Measurements from ENCODE around the gene USP6NL. TPM values are rescaled to one million over a fixed set of nuclear protein-coding genes. Genes with fewer than 3 reads are reported as not detected.
"Not testable (repeated sequence)": the region's sequence is repeated elsewhere in the genome, so short reads cannot be mapped to it uniquely, and the experiment has no call there.

The USP6NL gene
- total RNA-seq, 4 donors from 2014 or later: 13.9 to 17.1 (median 15.8) TPM

DNA sequence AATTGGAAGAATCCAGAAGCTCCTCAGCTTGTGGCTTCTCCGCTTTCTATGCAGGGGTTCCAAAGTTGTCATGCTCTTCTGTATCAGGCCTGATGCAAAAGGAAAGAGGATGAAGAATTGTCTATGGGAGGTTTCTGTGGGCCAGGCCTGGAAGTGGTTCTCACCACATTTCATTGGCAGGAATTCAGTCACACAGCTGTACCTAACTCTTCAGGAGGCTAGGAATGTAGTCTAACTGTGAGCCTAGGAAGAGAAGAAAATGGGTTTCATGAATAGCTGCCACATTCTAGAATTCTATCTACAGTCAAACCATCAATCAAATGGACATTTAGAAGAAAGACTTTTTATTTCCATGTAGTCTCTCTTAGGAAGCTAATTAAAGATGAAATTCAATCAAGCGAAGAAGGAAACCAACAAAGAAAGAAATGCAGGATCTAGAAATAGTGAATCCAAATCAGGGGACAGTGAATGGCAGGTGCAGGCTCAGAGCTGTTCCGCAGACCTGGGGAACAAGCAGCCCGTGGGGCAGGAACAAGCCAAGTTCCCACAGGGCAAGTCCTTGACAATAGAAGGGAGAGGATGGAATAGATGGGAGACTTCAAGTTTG, 25.4 kb upstream of the USP6NL start:
- TF ChIP-seq, protein P1, sequence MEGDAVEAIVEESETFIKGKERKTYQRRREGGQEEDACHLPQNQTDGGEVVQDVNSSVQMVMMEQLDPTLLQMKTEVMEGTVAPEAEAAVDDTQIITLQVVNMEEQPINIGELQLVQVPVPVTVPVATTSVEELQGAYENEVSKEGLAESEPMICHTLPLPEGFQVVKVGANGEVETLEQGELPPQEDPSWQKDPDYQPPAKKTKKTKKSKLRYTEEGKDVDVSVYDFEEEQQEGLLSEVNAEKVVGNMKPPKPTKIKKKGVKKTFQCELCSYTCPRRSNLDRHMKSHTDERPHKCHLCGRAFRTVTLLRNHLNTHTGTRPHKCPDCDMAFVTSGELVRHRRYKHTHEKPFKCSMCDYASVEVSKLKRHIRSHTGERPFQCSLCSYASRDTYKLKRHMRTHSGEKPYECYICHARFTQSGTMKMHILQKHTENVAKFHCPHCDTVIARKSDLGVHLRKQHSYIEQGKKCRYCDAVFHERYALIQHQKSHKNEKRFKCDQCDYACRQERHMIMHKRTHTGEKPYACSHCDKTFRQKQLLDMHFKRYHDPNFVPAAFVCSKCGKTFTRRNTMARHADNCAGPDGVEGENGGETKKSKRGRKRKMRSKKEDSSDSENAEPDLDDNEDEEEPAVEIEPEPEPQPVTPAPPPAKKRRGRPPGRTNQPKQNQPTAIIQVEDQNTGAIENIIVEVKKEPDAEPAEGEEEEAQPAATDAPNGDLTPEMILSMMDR (IDR thresholded peaks at IDR 0.05): no peak
- DNase-seq (ENCODE audit: low spot score) (no peak), ATAC-seq (ENCODE audit: low FRiP score) (no peak)

DNA sequence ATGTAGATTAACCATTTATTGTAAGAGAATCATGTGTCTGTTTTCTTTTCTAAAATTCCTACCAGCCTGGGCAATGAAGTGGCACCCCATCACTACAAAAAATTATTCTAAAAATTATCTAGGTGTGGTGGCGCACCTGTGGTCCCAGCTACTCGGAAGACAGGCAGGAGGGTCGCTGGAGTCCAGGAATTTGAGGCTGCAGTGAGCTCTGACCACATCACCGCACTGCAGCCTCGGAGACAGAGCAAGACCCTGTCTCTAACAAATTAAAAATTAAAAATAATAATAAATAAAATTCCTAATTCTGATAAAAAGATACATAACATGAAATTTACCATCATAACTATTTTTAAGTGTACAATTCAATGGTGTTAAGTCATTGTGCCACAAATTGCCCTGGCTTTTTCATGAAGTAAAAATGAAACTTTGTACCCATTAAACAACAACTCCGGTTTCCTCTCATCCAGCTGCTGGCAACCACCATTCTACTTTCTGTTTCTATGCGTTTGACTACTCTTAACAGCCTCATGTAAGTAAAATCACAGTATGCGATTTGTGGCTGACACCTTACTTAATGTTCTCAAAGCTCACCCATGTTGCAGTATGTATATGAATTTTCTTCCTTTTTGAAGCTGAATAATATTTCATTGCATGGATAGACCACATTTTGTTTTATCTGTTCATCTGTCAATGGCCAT, 20.6 kb upstream of the USP6NL start:
- ATAC-seq (ENCODE audit: low FRiP score) (no peak), DNase-seq (ENCODE audit: low spot score) (no peak)
- TF ChIP-seq, protein P1 (IDR thresholded peaks at IDR 0.05): no peak

DNA sequence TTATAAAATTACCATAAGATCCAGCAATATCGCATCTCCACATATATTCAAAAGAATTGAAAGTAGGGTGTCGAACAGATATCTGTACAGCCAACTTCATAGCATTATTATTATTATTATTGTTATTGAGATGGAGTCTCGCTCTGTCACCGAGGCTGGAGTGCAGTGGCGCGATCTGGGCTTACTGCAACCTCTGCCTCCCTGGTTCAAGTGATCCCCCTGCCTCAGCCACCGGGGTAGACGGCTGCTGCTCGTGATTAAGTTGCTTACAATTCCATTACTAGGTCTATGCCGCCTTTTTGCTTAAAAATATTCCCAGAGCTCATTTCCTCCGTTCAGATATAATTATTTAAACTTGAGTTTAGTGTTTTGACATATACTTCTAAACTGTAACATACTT, 19.8 kb upstream of the USP6NL start:
- DNase-seq (ENCODE audit: low spot score): no peak
- ATAC-seq (ENCODE audit: low FRiP score): no peak
- TF ChIP-seq, protein P1 (IDR thresholded peaks at IDR 0.05): no peak

DNA sequence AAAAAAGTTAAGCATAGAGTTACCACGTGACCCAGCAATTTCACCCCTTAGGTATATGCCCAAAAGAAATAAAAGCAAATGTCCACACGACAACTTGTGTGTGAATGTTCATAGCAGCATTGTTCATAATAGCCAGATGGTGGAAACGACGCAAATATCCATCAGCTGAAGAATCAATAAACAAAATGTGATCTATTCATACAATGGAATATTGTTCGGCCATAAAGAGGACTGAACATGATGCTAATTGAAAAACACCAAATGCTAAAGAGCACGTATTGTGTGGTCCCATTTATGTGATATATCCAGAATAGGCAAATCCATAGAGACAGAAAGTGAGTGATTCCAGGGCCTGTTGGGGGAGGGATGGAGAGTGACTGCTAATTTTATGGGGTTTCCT, 18.3 kb upstream of the USP6NL start:
- DNase-seq (ENCODE audit: low spot score) (no peak), ATAC-seq (ENCODE audit: low FRiP score) (no peak)
- TF ChIP-seq, protein P1 (IDR thresholded peaks at IDR 0.05): no peak

DNA sequence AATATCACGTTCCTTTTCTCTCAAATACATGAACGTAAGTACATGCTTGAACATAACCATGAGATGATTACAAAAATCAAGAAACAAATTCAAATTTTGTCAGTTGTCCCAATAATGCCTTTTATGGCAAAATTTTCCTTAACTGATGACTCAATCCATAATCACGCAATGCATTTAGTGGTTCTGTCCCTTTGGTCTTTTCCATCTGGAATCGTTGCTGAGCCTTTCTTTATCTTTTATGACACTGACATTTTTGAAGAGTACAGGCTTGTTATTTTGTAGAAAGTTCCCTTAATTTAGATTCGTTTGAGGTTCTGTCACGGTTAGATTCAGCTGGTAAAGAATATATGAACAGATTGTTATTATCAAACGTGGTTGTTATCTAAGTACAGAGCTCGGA, 16.5 kb upstream of the USP6NL start:
- not testable (repeated sequence) for ATAC-seq (ENCODE audit: low FRiP score)

DNA sequence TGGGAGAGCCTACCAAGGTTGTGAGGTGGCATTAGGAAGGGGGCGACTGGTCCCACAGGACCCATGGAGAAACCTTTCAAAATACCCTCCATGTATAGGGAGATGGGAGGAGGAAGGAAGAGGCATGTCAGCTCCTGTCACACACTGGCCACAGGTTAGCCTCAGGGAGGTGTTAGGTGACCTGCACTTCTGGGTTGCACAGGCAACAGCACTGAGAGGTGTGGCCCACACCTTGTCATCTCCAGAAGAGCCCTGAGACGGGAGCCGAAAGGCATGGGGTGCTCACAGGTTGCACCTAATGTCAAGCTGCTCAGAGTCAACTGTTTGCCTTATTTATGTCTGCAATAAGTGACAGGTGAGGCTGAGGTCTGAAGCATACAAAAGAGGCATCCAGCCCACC, 14.6 kb upstream of the USP6NL start:
- TF ChIP-seq, protein P1 (IDR thresholded peaks at IDR 0.05): no peak
- no peak for DNase-seq (ENCODE audit: low spot score)
- no peak for ATAC-seq (ENCODE audit: low FRiP score)

More for the DNA sequence above, 16.5 kb upstream of the USP6NL start:
- DNase-seq (ENCODE audit: low spot score): not testable (repeated sequence)

DNA sequence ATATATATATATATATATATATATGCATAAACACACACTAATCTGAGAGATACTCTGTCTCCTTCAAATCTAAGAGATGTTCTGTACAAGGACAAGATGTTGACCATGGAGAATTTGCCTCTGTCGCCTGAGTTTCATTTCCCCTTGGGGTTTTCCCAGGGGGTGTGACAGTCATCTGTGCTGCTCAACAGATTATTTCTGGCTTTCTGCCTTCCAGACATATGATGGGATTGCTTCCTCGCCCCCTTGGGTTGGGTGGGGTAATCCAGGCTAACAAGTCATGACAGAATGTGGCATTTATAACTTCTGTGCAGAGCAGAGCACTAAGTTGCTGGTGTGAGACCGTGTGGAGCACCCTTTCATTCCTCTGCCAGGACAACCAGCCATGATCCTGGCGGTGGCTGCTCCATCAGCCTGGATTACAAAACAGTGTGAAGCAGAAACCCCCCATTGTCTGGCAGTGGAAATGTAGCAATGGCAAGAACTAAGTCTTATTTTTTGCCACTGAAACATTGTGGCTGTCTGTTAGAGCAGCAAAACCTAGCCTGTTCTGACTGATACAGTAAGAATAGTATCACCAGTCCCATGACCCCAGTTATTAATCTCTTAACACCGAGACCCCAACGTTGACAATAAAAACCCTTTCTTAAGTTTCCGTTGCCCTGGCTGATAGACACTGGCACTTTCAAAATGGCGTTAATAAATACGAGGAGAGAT, 13.7 kb upstream of the USP6NL start:
- TF ChIP-seq, protein P1 (IDR thresholded peaks at IDR 0.05): no peak
- no peak for DNase-seq (ENCODE audit: low spot score)
- ATAC-seq (ENCODE audit: low FRiP score): no peak

Measured in omental fat pad (tissue), 4 donors.